ENCODE data around the gene WBP11.
"Not testable (repeated sequence)": the region's sequence is repeated elsewhere in the genome, so short reads cannot be mapped to it uniquely, and the experiment has no call there.

The WBP11 gene

GRCh38 chr12:14736441-14736840 lies 66.8 kb downstream of the WBP11 start:
- H3K27ac ChIP-seq (ENCODE audit: low read depth, low read length); H3K9me3 ChIP-seq (ENCODE audit: control insufficient read depth in 1 of 2, low read length in 2 of 2); H3K27me3 ChIP-seq (ENCODE audit: control insufficient read depth in 1 of 2, insufficient read depth in 2 of 2, low read length in 2 of 2); H3K4me1 ChIP-seq (ENCODE audit: control insufficient read depth in 1 of 2, insufficient read depth in 2 of 2, low read length in 2 of 2); H3K9ac ChIP-seq (ENCODE audit: low read depth in 1 of 2, low read length in 2 of 2); H3K36me3 ChIP-seq (ENCODE audit: control insufficient read depth in 1 of 2, insufficient read depth in 2 of 2, low read length in 2 of 2); H3K4me3 ChIP-seq (ENCODE audit: low read depth in 1 of 2, low read length in 2 of 2): not testable (repeated sequence)

All from duodenal mucosa (tissue), 2 donors.